Measurements from ENCODE around the gene RCN1.

DNA sequence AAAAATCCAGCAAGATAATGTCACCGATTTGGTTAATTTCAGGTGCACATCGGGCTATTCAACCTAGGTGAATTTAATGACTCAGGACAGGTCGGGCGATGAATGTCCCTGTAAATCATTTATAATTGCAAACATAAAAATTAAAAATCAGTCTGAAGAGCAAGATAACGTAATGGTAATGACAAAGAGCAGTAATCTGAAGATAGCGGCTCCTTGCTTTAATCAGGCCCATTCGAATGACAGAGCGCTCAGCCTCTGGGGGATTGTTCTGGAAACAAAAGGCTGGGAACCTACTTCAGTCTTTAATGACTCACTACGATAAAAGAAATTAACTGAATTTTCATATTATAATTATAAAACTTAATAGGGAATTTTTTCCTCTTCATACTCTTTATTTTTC is 61.3 kb downstream of the RCN1 start:
- TF ChIP-seq TAF1 (IDR thresholded peaks at IDR 0.05; ENCODE audit: borderline replicate concordance, low read depth, low read length) (no peak), POLR2A (IDR thresholded peaks at IDR 0.05; ENCODE audit: low read depth, low read length) (no peak)
